Trophoblast cell (in vitro differentiated cells and primary cell): ENCODE data around the gene NDST3.

Experiments
- DNase-seq, 2 donors: peaks; one replicate each; pipeline ENCODE4 v3.0.0-alpha.2; 2016
- H2AFZ ChIP-seq: 2 replicates; pipeline ENCODE4 v1.6.1; 2013; ENCODE audit warnings: low read length, moderate library complexity, mild to moderate bottlenecking; ENCODE audit not compliant: insufficient read depth, poor library complexity
- H2AK5ac ChIP-seq: 2 replicates; pipeline ENCODE4 v1.6.1; 2013; ENCODE audit warnings: mild to moderate bottlenecking, low read length
- H2BK120ac ChIP-seq: 2 replicates; pipeline ENCODE4 v1.6.1; 2013; ENCODE audit warnings: low read length, mild to moderate bottlenecking, moderate library complexity; ENCODE audit not compliant: insufficient read depth, poor library complexity
- H2BK12ac ChIP-seq: 2 replicates; pipeline ENCODE4 v1.6.1; 2013; ENCODE audit warnings: mild to moderate bottlenecking, low read length, moderate library complexity
- H2BK5ac ChIP-seq: 2 replicates; pipeline ENCODE4 v1.6.1; 2013; ENCODE audit warnings: low read length, low read depth, moderate library complexity, mild to moderate bottlenecking; ENCODE audit not compliant: poor library complexity
- H3K14ac ChIP-seq: 2 replicates; pipeline ENCODE4 v1.6.1; 2013; ENCODE audit warnings: mild to moderate bottlenecking, low read length
- H3K18ac ChIP-seq: 2 replicates; pipeline ENCODE4 v1.6.1; 2013; ENCODE audit warnings: mild to moderate bottlenecking, low read length
- H3K23ac ChIP-seq: 2 replicates; pipeline ENCODE4 v1.6.1; 2013; ENCODE audit warnings: low read length
- H3K27ac ChIP-seq: 2 replicates; pipeline ENCODE4 v1.5.1; 2013; ENCODE audit warnings: low read depth, mild to moderate bottlenecking, inconsistent platforms, low read length, moderate library complexity
- H3K27me3 ChIP-seq: 2 replicates; pipeline ENCODE4 v1.6.1; 2013; ENCODE audit warnings: inconsistent platforms, mild to moderate bottlenecking, low read length, moderate library complexity; ENCODE audit not compliant: insufficient read depth
- H3K36me3 ChIP-seq, 2 experiments: 1 replicate in 1 of 2; 2 replicates in 1 of 2; pipeline ENCODE4 v1.6.1; 2013; ENCODE audit warnings: low read length in 2 of 2, mild to moderate bottlenecking in 2 of 2, moderate library complexity in 1 of 2; ENCODE audit not compliant: insufficient read depth in 2 of 2, control insufficient read depth in 1 of 2
- H3K4ac ChIP-seq: 2 replicates; pipeline ENCODE4 v1.6.1; 2013; ENCODE audit warnings: low read depth, mild to moderate bottlenecking, low read length, moderate library complexity
- H3K4me1 ChIP-seq, 2 experiments: 1 replicate in 1 of 2; 2 replicates in 1 of 2; pipeline ENCODE4 v1.6.1; 2013; ENCODE audit warnings: low read length in 2 of 2, mild to moderate bottlenecking in 2 of 2, moderate library complexity in 1 of 2; ENCODE audit not compliant: insufficient read depth in 2 of 2, control insufficient read depth in 1 of 2
- H3K4me2 ChIP-seq: 2 replicates; pipeline ENCODE4 v1.6.1; 2013; ENCODE audit warnings: inconsistent platforms, mild to moderate bottlenecking, low read length, moderate library complexity
- H3K4me3 ChIP-seq: 2 replicates; pipeline ENCODE4 v1.5.1; 2013; ENCODE audit warnings: mild to moderate bottlenecking, low read depth, low read length, inconsistent platforms
- H3K79me1 ChIP-seq: one replicate; pipeline ENCODE4 v1.6.1; 2013; ENCODE audit warnings: low read length
- H3K79me2 ChIP-seq: 2 replicates; pipeline ENCODE4 v1.6.1; 2013; ENCODE audit warnings: low read length, mild to moderate bottlenecking; ENCODE audit not compliant: control insufficient read depth, insufficient read depth, poor library complexity
- H3K9ac ChIP-seq: 2 replicates; pipeline ENCODE4 v1.6.1; 2013; ENCODE audit warnings: mild to moderate bottlenecking, low read length
- H3K9me3 ChIP-seq: 2 replicates; pipeline ENCODE4 v1.6.1; 2013; ENCODE audit warnings: low read depth, mild to moderate bottlenecking, control low read depth, inconsistent platforms, low read length; ENCODE audit not compliant: insufficient read depth
- H4K12ac ChIP-seq: 2 replicates; pipeline ENCODE4 v1.6.1; 2013; ENCODE audit warnings: low read depth, mild to moderate bottlenecking, low read length, moderate library complexity
- H4K8ac ChIP-seq: 2 replicates; pipeline ENCODE4 v1.6.1; 2013; ENCODE audit warnings: low read depth, mild to moderate bottlenecking, low read length, moderate library complexity
- H4K91ac ChIP-seq: one replicate; pipeline ENCODE4 v1.6.1; 2013; ENCODE audit warnings: low read depth, mild to moderate bottlenecking, low read length, moderate library complexity
- WGBS: extraction: QIAGEN DNeasy Blood & Tissue Kit; methylation state at CpG from one replicate; pipeline ENCODE4 v1.1.7; 2013; ENCODE audit warnings: missing lambda C conversion rate; ENCODE audit not compliant: insufficient read length, insufficient coverage; ENCODE audit errors: extremely low coverage; 5-methylcytosine and 5-hydroxymethylcytosine counted together

The NDST3 gene

DNA sequence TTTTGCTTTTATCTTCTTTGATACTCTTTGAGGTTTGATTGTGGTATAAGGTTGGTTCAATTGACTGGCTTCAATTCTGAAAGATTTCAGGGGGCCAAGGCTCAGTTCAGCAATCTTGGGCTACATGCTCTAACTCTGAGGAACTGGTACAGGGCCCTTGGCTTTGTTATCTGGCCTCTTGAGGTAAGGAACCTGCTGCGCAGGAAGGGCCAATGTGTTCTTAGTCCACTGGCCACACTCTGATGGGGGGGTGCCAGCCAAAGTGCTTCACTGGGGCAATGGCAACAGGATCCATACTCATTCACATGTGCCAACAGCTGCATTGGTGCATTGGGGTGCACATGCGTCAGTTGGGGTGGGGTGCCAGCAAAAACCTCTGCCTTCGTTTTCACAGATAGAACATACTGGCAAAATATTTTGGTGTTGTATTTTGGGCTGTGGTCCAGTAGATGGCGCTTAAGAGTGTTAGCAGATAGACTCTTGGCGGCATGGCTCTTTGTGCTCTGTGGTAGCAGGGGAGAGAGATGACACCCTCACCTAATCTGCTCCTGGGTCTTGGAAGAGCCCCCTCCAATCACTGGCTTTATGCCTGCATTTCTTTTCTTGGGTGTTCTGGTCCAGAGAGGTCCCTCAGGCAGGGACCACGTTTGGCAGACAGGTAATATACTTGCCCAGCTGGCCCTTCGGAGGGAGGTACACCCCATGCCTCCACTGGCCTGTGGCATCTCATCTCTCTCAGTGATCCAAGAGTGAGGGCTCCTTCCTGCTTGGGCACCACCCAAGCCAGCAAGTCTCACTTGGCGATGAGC is 42.9 kb downstream of the NDST3 start:
- Histone ChIP-seq H3K4me3 (no peak overlapping the region), H2BK120ac (no peak overlapping the region), H3K14ac (no peak overlapping the region), H3K36me3 (no peaks in the 10 kb centered on the region), H3K27me3 (no peaks in the 10 kb centered on the region), H4K8ac (no peak overlapping the region), H4K12ac (no peak overlapping the region), H3K4me2 (no peak overlapping the region), H3K79me2 (no peaks in the 10 kb centered on the region), H3K4me1 (no peaks in the 10 kb centered on the region), H3K9me3 (peaks cover 1% of the 10 kb centered on the region), H3K18ac (no peak overlapping the region), H2BK5ac (no peak overlapping the region), H2AK5ac (no peak overlapping the region), H3K4ac (no peak overlapping the region), H3K23ac (no peak overlapping the region), H3K9ac (no peak overlapping the region), H3K79me1 (no peaks in the 10 kb centered on the region), H2BK12ac (no peak overlapping the region), H3K27ac (no peak overlapping the region), H2AFZ (no peak overlapping the region), H4K91ac (no peak overlapping the region)
- peak; percentile 5 to 53 for DNase-seq
- no CpG with 5 or more reads among the region's 8 CpGs for WGBS

- Histone ChIP-seq H4K12ac (no peak overlapping the region), H3K14ac (no peak overlapping the region), H4K8ac (no peak overlapping the region), H2BK5ac (no peak overlapping the region), H2BK120ac (no peak overlapping the region), H3K27me3 (no peaks in the 10 kb centered on the region), H3K4me1 (no peaks in the 10 kb centered on the region), H2AK5ac (no peak overlapping the region), H3K4me2 (no peak overlapping the region), H3K9ac (no peak overlapping the region), H3K4ac (no peak overlapping the region), H3K4me3 (no peak overlapping the region), H3K18ac (no peak overlapping the region), H2AFZ (no peak overlapping the region), H4K91ac (no peak overlapping the region), H3K23ac (no peak overlapping the region), H2BK12ac (no peak overlapping the region), H3K9me3 (peaks cover 1% of the 10 kb centered on the region), H3K79me2 (no peaks in the 10 kb centered on the region), H3K36me3 (no peaks in the 10 kb centered on the region), H3K27ac (no peak overlapping the region), H3K79me1 (no peaks in the 10 kb centered on the region)
- DNase-seq = no peak
- no CpG with 5 or more reads among the region's 3 CpGs for WGBS
Measured at GRCh38 chr4:118077767-118078105, 43.5 kb downstream of the NDST3 start.

DNA sequence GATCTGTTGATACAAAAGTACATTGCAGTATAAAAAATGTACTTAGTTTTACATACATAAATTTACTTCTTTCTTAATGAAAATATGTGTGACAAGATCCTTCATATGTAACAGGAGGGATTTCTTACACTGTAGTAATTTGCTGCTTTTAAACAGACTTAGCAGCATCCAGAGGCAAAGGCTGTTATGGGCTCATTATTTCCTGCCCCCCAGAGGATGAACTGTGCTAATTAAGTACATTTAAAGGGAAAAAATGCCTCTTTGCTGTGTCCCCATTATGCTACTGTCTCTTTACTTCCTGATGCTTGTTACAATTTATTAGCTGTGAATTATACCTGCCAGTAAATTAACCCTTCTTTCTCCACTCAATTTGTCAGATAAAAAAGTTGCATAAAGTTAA is 47.1 kb downstream of the NDST3 start:
- Histone ChIP-seq H3K27ac (no peak overlapping the region), H2BK5ac (no peak overlapping the region), H4K12ac (no peak overlapping the region), H4K91ac (no peak overlapping the region), H3K9me3 (peaks cover 1% of the 10 kb centered on the region), H3K27me3 (no peaks in the 10 kb centered on the region), H3K18ac (no peak overlapping the region), H3K4ac (no peak overlapping the region), H2AFZ (no peak overlapping the region), H2BK12ac (no peak overlapping the region), H3K36me3 (no peaks in the 10 kb centered on the region), H2BK120ac (no peak overlapping the region), H2AK5ac (no peak overlapping the region), H3K79me1 (no peaks in the 10 kb centered on the region), H3K4me3 (no peak overlapping the region), H3K4me2 (no peak overlapping the region), H3K79me2 (no peaks in the 10 kb centered on the region), H3K23ac (no peak overlapping the region), H4K8ac (no peak overlapping the region), H3K9ac (no peak overlapping the region), H3K4me1 (no peaks in the 10 kb centered on the region), H3K14ac (no peak overlapping the region)
- no peak for DNase-seq

- Histone ChIP-seq H4K91ac (no peak overlapping the region), H4K8ac (no peak overlapping the region), H3K23ac (no peak overlapping the region), H2BK5ac (no peak overlapping the region), H3K27ac (no peak overlapping the region), H2BK120ac (no peak overlapping the region), H3K27me3 (no peaks in the 10 kb centered on the region), H3K18ac (no peak overlapping the region), H3K4ac (no peak overlapping the region), H3K36me3 (no peaks in the 10 kb centered on the region), H2AK5ac (no peak overlapping the region), H3K79me2 (no peaks in the 10 kb centered on the region), H2AFZ (no peak overlapping the region), H3K9ac (no peak overlapping the region), H3K4me2 (no peak overlapping the region), H3K79me1 (no peaks in the 10 kb centered on the region), H3K9me3 (no peaks in the 10 kb centered on the region), H2BK12ac (no peak overlapping the region), H4K12ac (no peak overlapping the region), H3K14ac (no peak overlapping the region), H3K4me1 (no peaks in the 10 kb centered on the region), H3K4me3 (no peak overlapping the region)
- WGBS = no CpG with 5 or more reads among the region's 1 CpG
- no peak for DNase-seq
Measured at GRCh38 chr4:118082182-118082581, 47.9 kb downstream of the NDST3 start.
